Inferior parietal cortex (tissue), 1 donor: ENCODE data around the gene EXOSC10.

Experiments used
- DNase-seq: peaks from one replicate; pipeline ENCODE4 v3.0.0-alpha.2; 2016; ENCODE audit errors: extremely low spot score

Gene EXOSC10

DNA sequence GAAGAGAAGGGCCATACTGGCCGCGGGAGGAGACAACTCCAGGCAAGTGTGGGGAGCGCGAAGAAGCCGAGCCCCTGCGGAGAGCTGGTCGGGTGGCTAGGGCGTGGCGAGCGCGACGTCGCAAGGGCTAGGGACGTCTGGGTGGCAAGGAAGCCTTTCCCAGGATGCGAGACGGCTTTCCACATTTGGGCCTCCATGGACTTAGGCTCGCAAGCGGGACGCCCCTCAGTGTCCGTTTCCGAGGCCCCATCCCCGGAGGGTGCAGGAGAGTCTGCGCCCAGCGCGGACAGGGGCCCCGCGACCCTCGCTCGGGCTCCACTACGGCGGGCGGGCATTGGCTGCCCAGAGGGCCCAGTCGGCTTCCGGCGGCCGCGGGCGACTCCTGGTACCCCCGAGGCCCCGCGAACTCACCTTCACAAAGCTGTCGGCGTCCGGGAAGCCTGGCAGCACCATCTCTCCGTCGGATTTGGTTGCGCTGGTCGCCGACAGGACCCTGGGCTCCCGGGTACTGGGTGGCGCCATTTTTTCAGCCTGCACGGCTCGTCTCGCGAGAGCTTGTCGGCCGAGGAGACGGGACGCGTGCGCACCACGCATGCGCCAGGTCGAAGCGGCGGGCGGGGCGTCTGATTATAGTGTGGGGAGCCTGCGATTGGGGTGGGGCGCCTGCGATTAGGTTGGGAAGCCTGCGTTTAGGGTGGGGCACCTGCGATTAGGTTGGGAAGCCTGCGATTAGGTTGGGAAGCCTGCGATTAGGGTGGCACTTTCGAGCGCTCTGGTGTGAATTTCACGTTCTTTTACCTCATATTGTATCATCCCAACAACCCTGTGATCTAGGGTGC, at the start of gene EXOSC10:
Gene EXOSC10, minus strand, starts transcription at position 560 of the 839 bp plus-strand sequence. Its CDS starts 38 bp downstream, at position 522.
- DNase-seq = peak; percentile 96

DNA sequence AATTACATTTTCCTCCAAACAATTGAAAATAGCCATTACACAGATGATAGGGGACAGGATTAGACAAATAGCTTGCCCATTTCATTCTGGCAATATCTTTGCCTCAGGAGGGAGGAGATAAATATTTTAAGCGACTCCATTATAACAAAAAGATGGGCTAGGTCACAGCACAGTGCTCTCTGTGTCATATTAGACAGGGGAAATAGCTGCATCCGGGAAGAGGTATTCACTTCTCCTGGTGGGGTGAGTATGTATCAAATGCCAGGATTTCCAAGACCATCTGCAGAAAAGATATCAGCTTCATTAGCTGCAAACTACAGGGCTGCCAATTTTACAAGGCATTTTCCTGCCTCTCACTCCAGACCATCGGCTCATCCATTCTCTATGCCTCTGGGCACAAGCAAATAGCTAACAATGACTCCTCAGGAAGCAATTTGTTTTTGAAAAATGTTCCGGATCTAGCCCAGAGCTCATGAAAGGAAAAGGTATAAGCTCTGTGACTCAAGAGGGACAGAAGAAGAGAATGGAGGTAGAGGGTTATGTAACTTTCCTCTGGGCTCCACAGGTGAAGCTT, 47.6 kb upstream of the EXOSC10 start:
- DNase-seq = no peak

DNA sequence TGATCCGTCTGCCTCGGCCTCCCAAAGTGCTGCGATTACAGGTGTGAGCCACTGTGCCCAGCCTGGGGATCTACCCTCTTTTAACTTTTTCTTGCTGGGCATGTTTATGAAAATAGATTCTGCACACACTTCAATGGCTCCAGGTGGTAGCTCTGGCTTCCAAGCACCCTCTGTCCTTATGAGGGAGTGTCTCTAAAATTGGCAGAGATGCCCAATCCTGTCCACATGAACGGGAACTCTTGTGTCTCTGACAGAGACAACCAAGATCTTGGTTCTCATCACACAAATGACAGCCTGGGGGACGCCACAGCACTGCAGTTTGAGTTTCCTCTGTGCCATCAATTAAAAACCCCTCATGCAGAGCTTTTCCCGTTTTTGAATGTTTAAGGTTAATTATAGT, 46.1 kb upstream of the EXOSC10 start:
- no peak for DNase-seq

DNA sequence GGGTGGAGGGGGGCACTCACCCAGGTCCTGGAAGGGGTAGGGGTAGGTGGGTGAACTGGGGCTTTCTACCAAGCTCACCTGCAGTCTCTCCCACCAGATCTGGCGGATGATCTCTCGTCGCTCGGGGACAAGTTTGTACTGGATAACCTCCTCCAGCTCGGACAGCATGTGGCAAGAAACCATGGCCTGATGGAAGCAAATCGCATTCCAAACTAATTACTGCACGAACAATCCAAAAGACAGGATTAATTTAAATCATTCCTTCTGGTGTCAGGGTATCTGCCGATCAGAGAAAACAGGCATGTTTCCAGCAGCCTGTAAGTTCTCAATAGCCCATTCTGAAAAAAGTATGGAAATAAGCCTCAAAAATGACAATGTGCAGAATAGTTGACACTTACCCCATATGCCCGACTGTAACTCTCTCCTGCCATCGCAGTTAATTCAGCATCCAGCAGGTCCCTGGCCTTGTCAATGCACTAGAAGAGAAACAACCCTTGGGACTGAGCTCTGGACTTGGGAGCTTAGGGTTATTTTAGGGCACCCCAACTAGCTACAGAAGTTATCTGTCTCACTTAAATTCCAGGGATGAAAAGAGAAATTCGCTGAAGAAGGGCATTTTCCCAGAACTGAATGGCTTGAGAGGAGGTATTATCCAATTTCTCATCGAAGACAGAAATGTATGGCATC, 45.0 kb upstream of the EXOSC10 start:
- no peak for DNase-seq

DNA sequence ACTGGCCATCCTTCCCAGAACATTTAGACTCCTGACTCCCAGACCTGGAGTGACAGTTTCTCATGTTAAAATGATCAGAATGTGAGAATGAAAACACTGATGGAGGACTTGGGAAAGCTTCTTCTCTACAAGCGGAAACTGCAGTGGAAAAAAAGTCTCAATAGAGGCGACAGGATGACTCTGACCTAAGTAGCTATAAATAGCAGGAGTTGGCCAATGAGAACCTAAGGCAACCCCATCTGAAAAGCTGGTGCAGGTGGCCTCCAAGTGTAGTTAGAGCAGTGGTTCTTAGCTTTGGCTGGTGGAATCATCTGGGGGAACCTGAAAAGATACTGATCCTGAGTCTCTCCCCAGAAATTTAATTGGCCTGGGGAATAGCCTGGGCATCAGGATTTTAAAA, 44.2 kb upstream of the EXOSC10 start:
- DNase-seq = no peak

DNA sequence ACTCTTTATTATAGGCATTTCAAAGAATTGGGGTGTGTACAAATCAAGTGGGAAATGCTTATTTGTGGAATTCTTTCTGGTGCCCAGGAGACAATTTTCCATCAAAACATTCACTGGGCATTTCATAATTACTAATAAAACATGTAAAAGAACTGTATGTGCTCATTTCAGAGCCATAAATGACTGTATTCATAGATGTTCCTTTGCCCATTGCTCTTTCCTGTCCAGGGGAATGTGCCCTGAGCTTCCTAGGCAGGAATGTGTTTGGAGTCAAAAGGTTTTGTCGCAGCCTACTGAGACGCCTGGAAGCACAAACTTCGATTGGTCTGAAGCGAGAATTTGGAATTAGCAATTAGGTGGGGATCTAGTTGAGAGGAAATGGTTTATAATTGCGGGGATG, 43.7 kb upstream of the EXOSC10 start:
- DNase-seq = no peak

DNA sequence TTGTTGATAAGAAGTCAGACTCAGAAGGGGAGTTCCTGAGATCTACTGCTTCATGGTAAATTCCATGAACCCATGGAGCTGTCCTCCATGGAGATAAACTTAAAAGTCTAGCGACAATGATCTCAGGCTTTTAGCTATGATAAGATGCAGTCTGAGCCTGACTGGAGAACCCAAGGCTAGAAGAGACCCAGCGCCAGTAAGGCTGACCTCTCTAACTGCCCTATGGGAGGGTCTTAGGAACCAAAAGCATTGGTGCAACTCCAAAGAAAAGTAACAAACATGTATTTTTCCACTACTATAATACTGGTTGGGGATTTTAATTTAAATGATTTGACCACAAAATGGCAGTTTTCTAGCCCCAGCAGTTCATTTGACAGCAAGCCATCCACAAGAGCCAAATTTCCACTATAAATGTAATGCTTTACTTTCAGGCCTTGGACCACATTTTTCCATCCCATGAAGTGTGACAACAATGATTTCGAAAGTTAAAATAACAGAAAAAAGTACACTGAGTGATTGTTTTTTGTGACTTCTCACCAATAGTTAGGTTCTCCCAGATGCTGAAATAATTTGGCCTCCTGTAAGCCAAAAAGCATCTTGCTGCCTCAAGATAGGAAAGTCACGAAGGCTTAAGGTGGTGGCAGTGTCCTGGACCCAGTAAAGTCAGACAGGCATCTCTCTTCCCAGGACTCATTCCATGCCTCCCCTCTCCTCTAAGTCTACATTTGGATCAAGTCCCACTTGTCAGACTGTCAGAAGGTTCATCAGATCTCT, 43.1 kb upstream of the EXOSC10 start:
- DNase-seq = no peak

DNA sequence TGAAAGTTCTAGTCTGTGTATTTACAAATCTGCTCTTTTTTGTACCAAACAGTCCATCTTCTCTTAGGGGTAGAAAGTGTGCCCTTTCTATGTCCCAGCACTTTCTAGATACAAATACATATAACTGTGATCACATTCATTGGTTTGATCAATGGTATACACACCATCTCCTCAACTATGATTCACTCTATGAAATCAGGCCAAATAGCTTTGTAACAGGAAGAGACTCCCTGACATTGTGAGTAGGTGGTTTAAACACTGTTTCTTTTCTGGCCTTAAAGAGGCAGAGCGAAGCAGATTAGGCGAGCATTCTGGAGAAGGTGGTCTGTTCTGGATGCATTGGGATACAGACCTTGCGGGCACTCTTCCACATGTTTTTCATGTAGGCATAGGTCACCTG, 39.3 kb upstream of the EXOSC10 start:
- no peak for DNase-seq

DNA sequence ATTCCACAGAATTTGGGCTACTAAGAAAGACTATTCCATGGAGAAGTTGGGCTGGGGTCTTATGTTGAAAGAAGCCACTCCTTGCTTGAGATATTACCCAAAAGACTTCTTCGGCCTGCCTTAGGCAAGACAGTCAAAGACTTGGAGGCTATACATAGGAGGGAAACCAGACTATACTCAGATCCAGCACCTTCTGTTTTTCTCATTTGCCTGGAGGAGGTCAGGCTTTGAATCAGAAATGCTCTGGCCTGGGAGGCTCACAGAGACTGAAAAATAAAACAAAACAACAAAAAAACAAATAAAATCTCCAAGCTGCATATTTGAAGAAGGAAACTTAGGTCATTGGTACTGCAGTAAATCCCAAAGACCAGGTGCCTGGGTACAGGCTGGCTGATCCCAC, 38.4 kb upstream of the EXOSC10 start:
- DNase-seq = no peak

DNA sequence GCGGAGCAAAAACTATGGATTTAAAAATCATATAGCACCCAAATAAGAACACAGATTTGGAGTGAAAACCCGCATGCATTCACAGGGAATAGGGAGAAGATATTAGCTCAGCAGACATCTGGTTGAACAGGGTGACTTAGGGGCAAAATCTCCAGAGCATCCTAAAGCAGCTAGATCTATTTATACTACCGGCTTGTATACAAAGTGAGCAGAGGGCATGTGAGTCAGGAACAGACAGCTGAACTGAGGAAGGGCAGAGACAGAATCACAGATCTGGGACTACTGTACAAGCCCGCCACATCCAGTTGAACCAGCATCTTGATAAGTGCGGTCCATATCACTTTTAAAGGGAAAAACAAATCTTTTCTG, 35.2 kb upstream of the EXOSC10 start:
- no peak for DNase-seq

DNA sequence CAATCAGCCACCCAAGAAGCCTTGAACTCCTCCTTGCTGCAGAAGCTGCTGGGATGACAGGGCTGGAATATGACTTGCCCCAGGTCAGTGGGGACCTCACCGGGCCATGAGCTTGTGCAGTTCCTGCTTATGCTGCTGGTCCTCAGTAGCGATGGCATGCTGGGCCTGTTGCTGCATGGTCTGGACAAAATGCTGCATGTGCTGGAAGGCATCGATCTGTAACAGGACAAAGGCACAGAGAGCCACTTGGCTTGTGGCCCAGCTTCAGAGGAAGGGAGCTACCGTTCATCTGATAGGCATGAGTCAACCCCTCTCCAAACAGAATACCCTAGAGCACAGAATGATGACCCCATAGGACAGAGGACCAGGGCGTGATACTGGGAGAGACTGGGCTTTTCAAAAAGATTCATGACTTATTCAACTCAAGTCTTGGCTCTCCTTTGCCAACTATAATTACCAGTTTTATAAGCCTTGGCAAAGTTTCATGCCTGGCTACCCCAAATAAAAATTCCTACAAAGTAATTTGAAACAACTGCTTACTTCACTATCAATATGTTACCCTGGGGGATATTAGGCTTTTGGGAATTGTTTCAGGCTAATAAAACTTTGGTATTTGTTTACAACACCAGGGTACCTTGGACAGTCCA, 34.7 kb upstream of the EXOSC10 start:
- DNase-seq = no peak

DNA sequence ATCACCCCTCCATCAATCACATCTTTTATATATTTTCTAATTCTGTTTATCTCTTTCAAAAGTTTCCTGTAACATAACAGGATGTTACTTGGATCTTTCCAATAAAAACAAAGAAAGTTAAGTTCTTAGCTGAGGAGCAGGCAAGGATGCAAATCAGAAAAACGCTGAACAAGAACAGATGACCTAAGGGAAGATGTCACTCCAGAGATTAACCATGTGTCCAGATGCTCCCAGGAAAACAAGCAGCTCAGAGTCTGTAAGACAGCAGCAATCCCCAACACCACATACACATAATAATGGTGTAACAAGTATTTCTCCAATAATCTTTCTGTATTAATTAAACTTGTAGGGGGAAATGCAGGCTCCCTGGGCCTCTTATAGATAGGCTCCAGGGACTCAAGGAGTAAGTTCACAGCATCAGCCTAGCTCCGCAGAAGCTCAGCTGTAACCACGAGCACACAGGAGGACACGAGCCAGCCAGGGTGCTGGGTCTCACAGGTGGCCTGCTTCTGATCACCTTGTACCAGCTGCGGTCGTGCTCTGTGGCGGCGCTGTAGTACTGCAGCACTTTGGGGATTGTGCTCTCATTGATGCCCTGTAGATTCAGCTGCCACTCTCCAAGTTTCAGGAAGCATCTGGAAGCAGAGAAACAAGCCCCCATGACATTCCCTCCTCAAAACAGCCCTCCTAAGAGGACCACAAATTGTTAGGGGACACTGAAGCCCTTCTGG, 33.1 kb upstream of the EXOSC10 start:
- no peak for DNase-seq

DNA sequence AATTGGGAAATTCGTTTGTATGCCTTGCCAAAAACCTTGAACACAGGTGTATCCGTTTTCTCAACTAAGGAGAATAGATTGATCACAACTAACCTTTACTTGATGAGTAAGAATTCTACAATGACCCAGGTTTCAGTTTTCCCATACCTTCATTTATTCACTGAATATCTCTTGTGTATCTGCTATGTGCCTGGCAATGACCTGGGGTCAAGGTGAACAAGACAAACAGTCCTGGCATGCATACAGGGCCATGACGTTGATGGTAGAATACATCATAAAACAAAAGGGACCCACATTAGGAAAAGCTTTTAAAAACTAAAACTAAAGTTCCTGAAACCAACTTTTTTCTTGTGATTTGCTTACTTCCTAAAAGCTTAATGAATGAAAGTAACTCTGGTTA, 32.1 kb upstream of the EXOSC10 start:
- no peak for DNase-seq

DNA sequence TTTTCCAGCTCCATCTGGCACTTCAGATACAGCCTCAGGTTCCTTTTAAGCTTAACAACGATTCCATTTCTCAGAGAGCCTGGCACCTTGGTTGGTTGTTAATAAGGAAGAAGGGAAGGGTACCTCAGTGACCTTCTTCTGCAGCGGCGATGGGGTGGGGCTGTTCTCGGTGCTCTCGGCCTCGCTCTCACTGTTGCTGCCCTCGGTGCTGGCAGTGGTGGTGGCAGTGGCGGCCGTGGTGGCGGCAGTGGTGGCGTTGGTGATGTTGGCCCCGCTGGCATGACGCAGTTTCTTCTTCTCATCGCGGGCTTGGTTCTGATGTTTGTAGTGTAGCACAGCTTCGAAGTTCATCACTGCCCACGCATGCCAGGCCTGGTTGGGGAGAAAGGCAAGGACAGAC, 30.7 kb upstream of the EXOSC10 start:
- no peak for DNase-seq

DNA sequence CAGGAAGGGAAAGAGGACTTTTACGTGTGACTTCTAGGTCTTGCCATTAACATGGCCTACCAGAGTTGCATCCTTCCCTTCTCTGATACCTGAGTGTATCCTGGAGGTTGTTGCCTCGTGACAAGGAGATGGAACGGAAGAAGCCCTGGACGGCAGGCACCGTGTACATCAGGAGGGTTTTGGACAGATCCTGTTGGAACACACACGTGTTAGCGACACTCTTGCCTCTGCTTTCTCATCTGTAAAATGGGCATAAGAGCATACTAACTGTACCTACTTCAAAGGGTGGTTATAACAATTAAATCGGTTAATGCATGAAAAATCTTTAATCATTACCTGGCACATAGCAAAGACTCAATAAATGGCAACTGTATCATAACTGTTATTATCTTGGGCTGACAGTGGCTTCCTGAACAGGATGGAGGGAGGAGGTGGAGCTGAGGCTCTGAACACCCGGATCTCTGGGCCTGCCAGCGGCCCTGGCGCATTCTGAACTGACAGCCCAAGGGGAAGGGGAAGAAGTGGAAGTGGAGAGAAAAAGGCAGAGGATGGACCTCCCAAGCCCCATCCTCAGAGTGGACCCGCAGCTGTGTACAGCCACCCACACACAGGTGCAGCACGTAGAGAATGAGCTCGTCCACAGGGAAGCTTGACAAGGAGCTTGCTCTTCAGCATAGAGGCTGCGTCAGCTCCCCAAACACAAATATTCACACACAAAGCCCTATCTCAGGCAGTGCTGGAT, 30.2 kb upstream of the EXOSC10 start:
- no peak for DNase-seq

DNA sequence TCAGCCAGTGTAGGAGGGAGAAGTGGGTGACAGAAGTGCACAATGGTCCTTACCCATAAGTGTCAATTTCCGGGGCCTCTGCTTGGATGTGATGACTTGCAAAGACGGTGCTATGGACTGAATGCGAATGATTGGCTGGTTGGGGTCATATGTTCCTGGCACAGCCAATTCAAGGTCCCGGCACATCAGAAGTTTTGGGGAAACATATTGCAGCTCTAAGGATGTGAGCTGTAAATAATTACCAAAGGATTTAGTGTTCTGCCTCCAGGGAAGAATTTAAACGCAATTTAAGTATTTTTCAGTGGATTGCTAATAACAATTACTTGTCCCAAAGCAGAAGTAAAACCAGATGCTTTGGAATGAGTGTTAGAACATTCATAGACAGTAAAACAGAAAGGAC, 26.9 kb upstream of the EXOSC10 start:
- no peak for DNase-seq

DNA sequence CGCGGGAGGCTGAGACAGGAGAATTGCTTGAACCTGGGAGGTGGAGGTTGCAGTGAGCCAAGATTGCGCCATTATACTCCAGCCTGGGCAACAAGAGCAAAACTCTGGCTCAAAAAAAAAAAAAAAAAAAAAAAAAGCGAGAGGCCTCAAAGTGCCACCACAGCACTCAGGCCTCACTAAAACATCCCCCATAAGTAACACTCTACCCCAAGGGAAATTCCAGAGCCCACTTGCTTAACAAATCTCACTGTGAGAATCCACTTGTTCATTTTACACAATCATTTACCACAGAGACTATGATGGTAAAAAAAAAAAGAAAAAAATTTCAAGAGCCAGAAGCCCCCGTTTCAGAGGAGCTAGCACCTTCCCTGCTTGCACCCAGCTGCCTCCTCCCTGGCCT, 26.3 kb upstream of the EXOSC10 start:
- no peak for DNase-seq

DNA sequence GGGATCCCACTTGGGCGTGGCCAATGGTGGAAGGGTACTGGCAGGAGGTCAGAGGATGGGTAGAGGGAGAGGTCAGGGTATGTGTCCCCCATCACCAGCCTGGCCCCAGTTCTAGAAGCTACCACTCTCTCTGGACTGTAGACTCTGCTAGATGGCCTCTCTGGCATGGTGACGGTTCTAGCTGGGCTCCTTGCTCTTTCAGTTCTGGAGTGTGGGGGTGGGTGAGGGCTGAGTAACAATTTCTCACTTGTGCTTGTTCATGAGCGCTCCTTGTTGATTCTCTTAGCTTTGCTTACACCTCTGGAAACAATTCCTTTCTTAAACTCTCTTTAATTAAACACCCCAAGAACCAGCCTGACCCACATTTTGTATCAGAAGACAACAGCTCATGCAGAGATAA, 25.3 kb upstream of the EXOSC10 start:
- DNase-seq = no peak

DNA sequence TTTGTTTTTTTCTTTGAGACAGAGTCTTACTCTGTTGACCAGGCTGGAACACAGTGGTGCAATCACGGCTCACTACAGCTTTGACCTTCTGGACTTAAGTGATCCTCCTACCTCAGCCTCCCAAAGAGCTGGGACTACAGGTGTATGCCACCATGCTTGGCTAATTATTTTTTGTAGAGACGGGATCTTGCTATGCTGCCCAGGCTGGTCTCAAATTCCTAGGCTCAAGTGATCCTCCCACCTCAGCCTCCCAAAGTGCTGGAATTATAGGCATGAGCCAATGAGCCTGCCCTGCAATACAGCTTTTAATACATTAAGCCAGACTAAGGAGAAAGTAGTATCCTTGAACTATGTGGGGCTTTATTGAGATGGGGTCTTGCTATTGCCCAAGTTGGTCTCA, 16.6 kb upstream of the EXOSC10 start:
- DNase-seq = no peak

DNA sequence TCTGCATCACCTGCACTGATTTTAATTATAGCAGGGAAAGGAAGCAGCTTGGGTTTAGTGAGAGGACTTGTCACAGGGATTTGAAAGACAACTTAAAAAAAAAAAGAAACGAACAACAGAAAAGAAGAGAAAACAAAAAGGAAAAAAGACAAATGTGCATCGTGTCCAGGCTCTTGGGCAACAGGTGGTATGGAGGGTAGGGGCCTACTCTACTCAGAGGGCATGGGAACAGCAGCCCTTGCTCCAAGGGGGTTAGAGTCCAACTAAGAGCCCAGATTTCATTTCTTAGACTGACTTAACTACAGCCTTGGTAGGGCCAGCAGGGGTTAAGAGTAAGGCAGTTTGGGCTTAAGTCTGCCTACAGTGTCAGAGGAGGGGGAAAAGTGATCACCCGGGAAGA, 15.3 kb upstream of the EXOSC10 start:
- DNase-seq = no peak
